ENCODE data around the gene KDM5C.

KDM5C gene

DNA sequence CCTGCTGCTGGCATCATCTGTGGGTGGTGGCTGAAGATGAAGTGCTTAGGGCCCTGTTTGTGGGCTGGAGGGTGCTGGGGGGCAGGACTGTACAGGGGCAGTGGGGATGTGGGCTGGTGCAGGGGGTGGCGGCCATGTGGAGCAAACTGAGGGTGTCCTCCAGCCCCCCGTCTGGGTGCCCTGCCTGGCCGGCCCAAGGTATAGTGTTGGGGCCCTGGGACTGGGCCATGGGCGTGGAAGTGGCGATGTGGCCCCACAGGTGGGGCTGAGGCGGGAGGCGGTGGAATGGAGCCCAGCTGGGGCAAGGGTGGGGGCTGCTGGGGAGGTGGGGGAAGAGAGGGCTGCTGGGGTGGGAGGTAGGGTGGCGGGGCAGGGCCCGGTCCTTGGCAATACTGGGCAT is 9.5 kb upstream of the KDM5C start:
- TF ChIP-seq CTCF (IDR thresholded peaks at IDR 0.05): no peak

- no peak for TF ChIP-seq CTCF (IDR thresholded peaks at IDR 0.05)
These were observed 8.5 kb upstream of the KDM5C start for GRCh38 chrX:53233536-53233935.

- no peak for TF ChIP-seq CTCF (IDR thresholded peaks at IDR 0.05)
These were observed 5.1 kb upstream of the KDM5C start for GRCh38 chrX:53230116-53230515.

- no peak for TF ChIP-seq CTCF (IDR thresholded peaks at IDR 0.05)
These were observed 2.3 kb upstream of the KDM5C start for GRCh38 chrX:53227224-53227765.

DNA sequence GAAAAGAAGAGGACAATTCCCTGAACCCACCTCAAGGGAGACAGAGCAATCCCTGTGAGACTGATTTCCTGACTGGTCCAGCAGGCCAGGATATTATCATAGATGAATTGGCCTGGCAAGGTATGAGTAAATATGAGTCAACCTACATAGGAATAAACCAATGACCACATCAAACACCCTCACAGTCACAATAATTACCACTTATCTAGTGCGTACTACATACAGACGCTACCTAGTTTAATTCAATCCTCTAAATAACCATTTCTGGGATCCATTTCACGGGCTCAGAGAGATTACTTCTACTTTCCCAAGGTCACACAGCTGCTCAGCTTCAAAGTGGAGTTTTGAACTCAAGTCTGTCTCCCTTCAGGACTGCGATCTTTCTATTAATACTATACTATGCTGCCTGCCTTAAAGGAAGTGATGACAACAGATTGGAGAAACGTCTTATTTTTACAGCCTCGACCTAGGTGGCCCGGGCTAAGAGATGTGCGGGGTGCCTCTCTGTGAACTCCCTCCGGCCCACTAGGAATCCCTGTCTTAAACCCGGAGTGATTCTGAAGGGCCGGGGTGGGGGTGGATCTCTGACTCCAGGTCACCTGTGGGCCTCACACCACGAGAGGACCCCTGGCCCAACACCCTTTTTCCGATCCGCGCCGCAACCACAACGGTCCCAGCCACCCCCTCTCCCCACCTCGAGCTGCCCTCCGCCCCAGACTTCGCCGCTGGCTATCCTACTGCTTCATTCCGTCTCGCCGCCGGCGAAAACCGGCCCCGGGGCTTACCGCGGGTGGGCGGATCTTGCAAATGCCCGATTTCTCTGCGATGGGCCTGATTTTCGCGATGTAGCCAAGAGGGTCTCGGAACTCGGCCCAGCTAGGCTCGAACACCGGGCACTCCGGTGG is 800 bp downstream of the KDM5C start:
- no peak for TF ChIP-seq CTCF (IDR thresholded peaks at IDR 0.05)

DNA sequence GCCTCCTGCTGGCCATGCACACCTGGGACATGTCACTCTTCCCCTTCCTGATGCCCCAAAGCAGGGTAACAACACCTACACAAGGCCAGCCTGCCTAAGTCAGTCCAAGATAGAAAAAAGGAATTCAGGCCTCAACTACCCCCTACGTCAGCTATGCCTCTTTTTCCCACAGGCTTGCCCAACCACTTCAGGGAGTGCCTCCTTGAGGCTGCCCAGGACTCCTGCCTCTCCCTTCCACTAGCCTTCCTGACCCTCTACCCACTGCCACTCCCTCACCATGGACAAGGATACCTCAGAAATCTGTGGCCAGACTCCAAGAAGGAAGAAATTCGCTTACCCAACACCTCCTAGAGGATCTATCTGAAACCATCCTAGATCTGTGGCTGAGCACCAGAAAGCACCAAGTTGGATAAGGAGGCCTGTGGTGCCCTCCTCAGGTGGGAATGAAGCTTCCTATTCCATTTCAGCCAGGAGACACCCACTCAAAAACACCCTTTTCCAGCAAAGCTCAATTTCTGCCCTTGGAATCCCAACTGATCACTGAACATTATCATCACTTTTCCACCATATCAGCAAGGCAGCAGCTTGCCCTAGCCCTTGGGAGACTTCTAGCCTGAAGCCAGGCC is 1.8 kb downstream of the KDM5C start:
- TF ChIP-seq CTCF (IDR thresholded peaks at IDR 0.05): no peak

DNA sequence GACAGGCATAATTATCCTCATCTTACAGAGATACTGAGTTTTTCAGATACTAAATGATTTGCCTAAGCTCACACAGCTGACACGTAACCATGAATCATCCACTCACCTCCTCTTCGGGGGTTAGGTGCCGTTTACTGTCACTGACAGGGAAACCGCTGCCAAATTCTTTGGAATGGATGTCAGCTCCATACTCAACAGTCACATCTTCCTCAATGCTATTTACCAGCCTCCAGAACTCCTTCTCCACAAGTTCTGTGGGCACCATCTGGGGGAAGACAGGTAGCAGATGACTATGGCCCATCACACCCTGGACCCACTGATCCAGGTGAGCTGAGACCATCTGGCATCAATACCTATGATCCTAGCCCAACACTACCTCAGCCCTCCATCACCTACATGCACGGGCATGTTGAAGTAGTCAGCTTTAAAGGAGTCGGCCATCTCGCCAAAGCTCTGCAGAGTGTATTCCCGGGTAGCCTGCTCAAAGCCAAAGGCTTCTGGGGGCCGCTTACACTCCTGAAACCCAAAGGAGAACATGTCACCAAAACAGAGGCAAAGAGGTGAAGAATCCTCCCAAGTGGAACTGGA is 13.5 kb downstream of the KDM5C start:
- no peak for TF ChIP-seq CTCF (IDR thresholded peaks at IDR 0.05)
